ENCODE results near the gene COLGALT1.
A peak's percentile ranks its signal among the peaks of the same experiment; 100 is the strongest.
"Not testable (repeated sequence)": the region's sequence is repeated elsewhere in the genome, so short reads cannot be mapped to it uniquely, and the experiment has no call there.

COLGALT1 gene

GRCh38 chr19:17560205-17560595 is 4.8 kb downstream of the COLGALT1 start:
- no peak for DNase-seq (ENCODE audit: low read depth, low spot score)

GRCh38 chr19:17562097-17562496 is 6.6 kb downstream of the COLGALT1 start:
- DNase-seq (ENCODE audit: low read depth, low spot score), result no peak

- DNase-seq (ENCODE audit: low read depth, low spot score), result no peak
Observed at GRCh38 chr19:17562561-17562960, 7.1 kb downstream of the COLGALT1 start.

- DNase-seq (ENCODE audit: low read depth, low spot score), result no peak
Observed at GRCh38 chr19:17564781-17565180, 9.3 kb downstream of the COLGALT1 start.

- DNase-seq (ENCODE audit: low read depth, low spot score), result no peak
Observed at GRCh38 chr19:17565611-17566010, 10.2 kb downstream of the COLGALT1 start.

- DNase-seq (ENCODE audit: low read depth, low spot score), result no peak
Observed at GRCh38 chr19:17567940-17568339, 12.5 kb downstream of the COLGALT1 start.

- not testable (repeated sequence) for DNase-seq (ENCODE audit: low read depth, low spot score)
Observed at GRCh38 chr19:17570291-17570690, 14.8 kb downstream of the COLGALT1 start.

- DNase-seq (ENCODE audit: low read depth, low spot score), result no peak
Observed at GRCh38 chr19:17570791-17571190, 15.3 kb downstream of the COLGALT1 start.

GRCh38 chr19:17572638-17573037 is 17.2 kb downstream of the COLGALT1 start:
- no peak for DNase-seq (ENCODE audit: low read depth, low spot score)

- no peak for DNase-seq (ENCODE audit: low read depth, low spot score)
Observed at GRCh38 chr19:17575871-17576757, 20.7 kb downstream of the COLGALT1 start.

- DNase-seq (ENCODE audit: low read depth, low spot score), result no peak
Observed at GRCh38 chr19:17576758-17577456, 21.5 kb downstream of the COLGALT1 start.

GRCh38 chr19:17577457-17578097 is 22.1 kb downstream of the COLGALT1 start:
- DNase-seq (ENCODE audit: low read depth, low spot score), result no peak

GRCh38 chr19:17579661-17580244 is 24.3 kb downstream of the COLGALT1 start:
- peak; percentile 86 for DNase-seq (ENCODE audit: low read depth, low spot score)

GRCh38 chr19:17580470-17581144 is 25.2 kb downstream of the COLGALT1 start:
- no peak for DNase-seq (ENCODE audit: low read depth, low spot score)

GRCh38 chr19:17581211-17581874 is 25.9 kb downstream of the COLGALT1 start:
- DNase-seq (ENCODE audit: low read depth, low spot score), result no peak

- no peak for DNase-seq (ENCODE audit: low read depth, low spot score)
Observed at GRCh38 chr19:17582613-17583012, 27.2 kb downstream of the COLGALT1 start.

- DNase-seq (ENCODE audit: low read depth, low spot score), result no peak
Observed at GRCh38 chr19:17584132-17584531, 28.7 kb downstream of the COLGALT1 start.

GRCh38 chr19:17585395-17585794 is 29.9 kb downstream of the COLGALT1 start:
- DNase-seq (ENCODE audit: low read depth, low spot score), result not testable (repeated sequence)

- no peak for DNase-seq (ENCODE audit: low read depth, low spot score)
Observed at GRCh38 chr19:17590866-17591265, 35.4 kb downstream of the COLGALT1 start.

- not testable (repeated sequence) for DNase-seq (ENCODE audit: low read depth, low spot score)
Observed at GRCh38 chr19:17594296-17594695, 38.8 kb downstream of the COLGALT1 start.

GRCh38 chr19:17598063-17598462 is 42.6 kb downstream of the COLGALT1 start:
- not testable (repeated sequence) for DNase-seq (ENCODE audit: low read depth, low spot score)

Data from iPS DF 19.7 (cell line).